MM.1S (cell line): ENCODE measurements around the gene CTPS2.

ENCODE experiments used
- DNase-seq: peaks from one replicate; pipeline ENCODE4 v3.0.0-alpha.2; 2015
- H2AFZ ChIP-seq: fragments of 300-600 bp; sonication (generic); 2 replicates; pipeline ENCODE4 v1.6.0; 2016; ENCODE audit warnings: antibody characterized with exemption, low read length
- H3F3A ChIP-seq: fragments of 300-600 bp; sonication (generic); 2 replicates; pipeline ENCODE4 v1.6.1; 2016; ENCODE audit warnings: mild to moderate bottlenecking, antibody characterized with exemption, low read length, moderate library complexity, mixed read lengths; ENCODE audit not compliant: insufficient read depth
- H3K27ac ChIP-seq: fragments of 300-600 bp; sonication (generic); 2 replicates; pipeline ENCODE4 v1.5.1; 2016; ENCODE audit warnings: mild to moderate bottlenecking, low read length
- H3K27me3 ChIP-seq: fragments of 300-600 bp; sonication (generic); replicated peaks from 2 replicates; pipeline ENCODE4 v1.6.0; 2016; ENCODE audit warnings: low read length; ENCODE audit not compliant: insufficient read depth
- H3K36me3 ChIP-seq: fragments of 300-600 bp; sonication (generic); replicated peaks from 2 replicates; pipeline ENCODE4 v1.6.1; 2016; ENCODE audit warnings: mild to moderate bottlenecking, low read length, mixed read lengths; ENCODE audit not compliant: insufficient read depth
- H3K4me1 ChIP-seq: fragments of 300-600 bp; sonication (generic); 2 replicates; pipeline ENCODE4 v1.6.1; 2016; ENCODE audit warnings: low read length, mixed read lengths
- H3K4me2 ChIP-seq: fragments of 300-600 bp; sonication (generic); 2 replicates; pipeline ENCODE4 v1.6.0; 2016; ENCODE audit warnings: low read depth, low read length
- H3K4me3 ChIP-seq: fragments of 300-600 bp; sonication (generic); 2 replicates; pipeline ENCODE4 v1.5.1; 2016; ENCODE audit warnings: low read length, mixed read lengths
- H3K79me2 ChIP-seq: fragments of 300-600 bp; sonication (generic); 2 replicates; pipeline ENCODE4 v1.6.1; 2016; ENCODE audit warnings: mixed run types, low read length, mixed read lengths
- H3K9ac ChIP-seq: fragments of 300-600 bp; sonication (generic); 2 replicates; pipeline ENCODE4 v1.6.1; 2016; ENCODE audit warnings: low read length, mixed read lengths
- H3K9me2 ChIP-seq: fragments of 300-600 bp; sonication (generic); replicated peaks from 2 replicates; pipeline ENCODE4 v1.6.1; 2016; ENCODE audit warnings: mild to moderate bottlenecking, low read length, mixed read lengths; ENCODE audit not compliant: insufficient read depth
- H3K9me3 ChIP-seq: fragments of 300-600 bp; sonication (generic); replicated peaks from 2 replicates; pipeline ENCODE4 v1.6.1; 2016; ENCODE audit warnings: mild to moderate bottlenecking, low read length, mixed read lengths; ENCODE audit not compliant: insufficient read depth
- H4K20me1 ChIP-seq: fragments of 300-600 bp; sonication (generic); 2 replicates; pipeline ENCODE4 v1.6.1; 2016; ENCODE audit warnings: mild to moderate bottlenecking, low read length, moderate library complexity, mixed read lengths; ENCODE audit not compliant: insufficient read depth
- EZH2 ChIP-seq: fragments of 300-600 bp; sonication (generic); optimal IDR thresholded peaks from 2 replicates; pipeline ENCODE3; 2017; ENCODE audit warnings: low read depth, mild to moderate bottlenecking, antibody characterized with exemption, low read length, mixed read lengths
- EZH2phosphoT487 ChIP-seq: fragments of 300-600 bp; sonication (generic); IDR thresholded peaks from 2 replicates; pipeline ENCODE4 v1.6.1; 2018; ENCODE audit warnings: antibody characterized with exemption, low read length
- TF ChIP-seq, protein P1 (sequence below): fragments of 300-600 bp; sonication (generic); IDR thresholded peaks from 2 replicates; pipeline ENCODE4 v1.5.1; 2016; ENCODE audit warnings: antibody characterized with exemption, low read length, mixed read lengths

The CTPS2 gene

DNA sequence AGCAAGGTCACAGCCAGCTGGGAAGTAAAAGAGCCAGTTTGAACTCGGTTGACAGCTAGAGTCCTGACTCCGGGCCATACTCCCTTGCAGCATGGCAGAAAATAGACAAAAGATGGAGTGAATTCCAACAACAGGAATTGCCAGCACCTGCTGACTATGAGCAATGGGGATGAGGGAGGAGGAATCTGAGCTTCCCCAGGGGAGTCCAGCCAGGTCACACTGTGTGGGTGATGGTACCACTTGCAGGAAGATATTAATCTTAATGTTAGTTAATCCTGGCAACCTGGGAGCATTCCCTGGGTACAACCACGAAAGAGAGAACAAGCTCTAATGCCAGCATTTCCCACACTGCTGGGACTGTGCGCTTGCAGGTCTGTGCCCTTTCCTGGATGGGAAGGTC, 110.6 kb downstream of the CTPS2 start:
- Histone ChIP-seq H3K4me3 (no peak overlapping the region), H3K4me2 (no peak overlapping the region), H3K9me3 (no peaks in the 10 kb centered on the region), H3K9me2 (no peaks in the 10 kb centered on the region), H3K4me1 (no peaks in the 10 kb centered on the region), H2AFZ (no peak overlapping the region), H3K79me2 (no peaks in the 10 kb centered on the region), H3K9ac (no peak overlapping the region), H3K36me3 (no peaks in the 10 kb centered on the region), H3F3A (no peaks in the 10 kb centered on the region), H3K27me3 (no peaks in the 10 kb centered on the region), H3K27ac (no peak overlapping the region), H4K20me1 (no peaks in the 10 kb centered on the region)
- TF ChIP-seq EZH2phosphoT487 (no peak), EZH2 (no peak)
- TF ChIP-seq, protein P1, sequence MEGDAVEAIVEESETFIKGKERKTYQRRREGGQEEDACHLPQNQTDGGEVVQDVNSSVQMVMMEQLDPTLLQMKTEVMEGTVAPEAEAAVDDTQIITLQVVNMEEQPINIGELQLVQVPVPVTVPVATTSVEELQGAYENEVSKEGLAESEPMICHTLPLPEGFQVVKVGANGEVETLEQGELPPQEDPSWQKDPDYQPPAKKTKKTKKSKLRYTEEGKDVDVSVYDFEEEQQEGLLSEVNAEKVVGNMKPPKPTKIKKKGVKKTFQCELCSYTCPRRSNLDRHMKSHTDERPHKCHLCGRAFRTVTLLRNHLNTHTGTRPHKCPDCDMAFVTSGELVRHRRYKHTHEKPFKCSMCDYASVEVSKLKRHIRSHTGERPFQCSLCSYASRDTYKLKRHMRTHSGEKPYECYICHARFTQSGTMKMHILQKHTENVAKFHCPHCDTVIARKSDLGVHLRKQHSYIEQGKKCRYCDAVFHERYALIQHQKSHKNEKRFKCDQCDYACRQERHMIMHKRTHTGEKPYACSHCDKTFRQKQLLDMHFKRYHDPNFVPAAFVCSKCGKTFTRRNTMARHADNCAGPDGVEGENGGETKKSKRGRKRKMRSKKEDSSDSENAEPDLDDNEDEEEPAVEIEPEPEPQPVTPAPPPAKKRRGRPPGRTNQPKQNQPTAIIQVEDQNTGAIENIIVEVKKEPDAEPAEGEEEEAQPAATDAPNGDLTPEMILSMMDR = no peak
- DNase-seq = no peak

DNA sequence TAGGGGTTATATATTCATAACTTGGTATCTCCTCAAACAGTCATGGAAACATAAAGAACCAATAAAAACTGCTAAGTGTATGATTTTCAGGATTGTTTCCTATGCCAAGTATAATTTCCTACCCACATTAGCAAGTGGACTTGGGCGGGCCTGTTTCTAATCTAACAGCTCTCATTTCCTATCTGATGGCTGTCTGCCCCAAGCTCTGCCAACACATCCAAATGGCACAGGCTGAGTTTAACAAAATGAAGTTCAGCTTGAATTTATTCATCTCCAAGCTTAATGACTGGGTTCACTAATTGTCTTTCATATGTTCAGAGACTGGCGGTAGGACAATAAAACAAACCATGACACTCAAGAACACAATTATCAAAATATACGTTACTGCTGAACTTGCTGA, 118.0 kb downstream of the CTPS2 start:
- Histone ChIP-seq H3K79me2 (no peaks in the 10 kb centered on the region), H3K4me2 (no peak overlapping the region), H3K27ac (no peak overlapping the region), H3K4me3 (no peak overlapping the region), H4K20me1 (no peaks in the 10 kb centered on the region), H3K9me3 (no peaks in the 10 kb centered on the region), H3K9ac (no peak overlapping the region), H3K9me2 (no peaks in the 10 kb centered on the region), H2AFZ (no peak overlapping the region), H3K36me3 (no peaks in the 10 kb centered on the region), H3K4me1 (no peaks in the 10 kb centered on the region), H3F3A (no peaks in the 10 kb centered on the region), H3K27me3 (no peaks in the 10 kb centered on the region)
- no peak for DNase-seq
- TF ChIP-seq EZH2 (no peak), EZH2phosphoT487 (no peak)
- TF ChIP-seq, protein P1 = no peak

- TF ChIP-seq, protein P1 = no peak
- TF ChIP-seq EZH2 (no peak), EZH2phosphoT487 (no peak)
- H3K4me3 ChIP-seq = no peak overlapping the region
- no peaks in the 10 kb centered on the region for H3K36me3 ChIP-seq
- no peak overlapping the region for H2AFZ ChIP-seq
- H3K79me2 ChIP-seq = no peaks in the 10 kb centered on the region
- DNase-seq = no peak
- H3K4me2 ChIP-seq = no peak overlapping the region
- H3K4me1 ChIP-seq = no peaks in the 10 kb centered on the region
- H3K27me3 ChIP-seq = no peaks in the 10 kb centered on the region
- H3F3A ChIP-seq = no peaks in the 10 kb centered on the region
- H3K9ac ChIP-seq = no peak overlapping the region
- H4K20me1 ChIP-seq = no peaks in the 10 kb centered on the region
- H3K27ac ChIP-seq = no peak overlapping the region
- no peaks in the 10 kb centered on the region for H3K9me3 ChIP-seq
- no peaks in the 10 kb centered on the region for H3K9me2 ChIP-seq
Observed at GRCh38 chrX:16593801-16594200, 118.7 kb downstream of the CTPS2 start.
